ENCODE data around the gene SCOC.

GRCh38 chr4:140331245-140331644, 42.2 kb upstream of the SCOC start:
- TF ChIP-seq CTCF (IDR thresholded peaks at IDR 0.05) (no peak), POLR2A (IDR thresholded peaks at IDR 0.05) (no peak)
